A673 (cell line): ENCODE data around the gene HEXIM2. TPM values are rescaled to one million over a fixed set of nuclear protein-coding genes. Genes with fewer than 3 reads are reported as not detected.
"Not testable (repeated sequence)": the region's sequence is repeated elsewhere in the genome, so short reads cannot be mapped to it uniquely, and the experiment has no call there.

Experiments used
- BruUV-seq: library from RNA; stranded (reverse); fragments of 400-500 nt; replicated peaks from 2 replicates; lab custom pipeline; 2021; lab: Mats Ljungman, UMichigan
- CTCF ChIA-PET: fragments of 300-600 bp; sonication (Branson Sonifier 250); formaldehyde crosslinking; loops from one replicate; lab custom pipeline; 2022; ENCODE audit warnings: antibody characterized with exemption; lab: Charles Lee
- POLR2A ChIA-PET: fragments of 300-600 bp; sonication (Branson Sonifier 250); formaldehyde crosslinking; loops from one replicate; lab custom pipeline; 2022; ENCODE audit warnings: antibody characterized with exemption; ENCODE audit not compliant: low non-redundant PET; lab: Charles Lee
- DNase-seq: peaks from one replicate; pipeline ENCODE4 v3.0.0-alpha.2; 2015; ENCODE audit warnings: low spot score
- H3K27ac ChIP-seq: fragments of 200-600 bp; sonication (generic); 2 replicates; pipeline ENCODE4 v1.5.1; 2016; ENCODE audit warnings: mixed run types, low read depth, mild to moderate bottlenecking, mixed read lengths, antibody characterized with exemption, low read length; ENCODE audit not compliant: poor library complexity, severe bottlenecking
- H3K27me3 ChIP-seq: fragments of 200-600 bp; sonication (generic); replicated peaks from 2 replicates; pipeline ENCODE4 v1.6.1; 2017; ENCODE audit warnings: mixed run types, low read depth, mild to moderate bottlenecking, mixed read lengths, antibody characterized with exemption, low read length; ENCODE audit not compliant: insufficient read depth, poor library complexity
- H3K36me3 ChIP-seq: fragments of 200-600 bp; sonication (generic); 2 replicates; pipeline ENCODE4 v1.6.1; 2016; ENCODE audit warnings: mixed run types, mild to moderate bottlenecking, mixed read lengths, antibody characterized with exemption, low read length; ENCODE audit not compliant: insufficient read depth, poor library complexity, severe bottlenecking
- H3K4me1 ChIP-seq: fragments of 200-600 bp; sonication (generic); 2 replicates; pipeline ENCODE4 v1.6.1; 2017; ENCODE audit warnings: mixed run types, mild to moderate bottlenecking, mixed read lengths, antibody characterized with exemption, low read length; ENCODE audit not compliant: insufficient read depth, poor library complexity, severe bottlenecking
- H3K4me3 ChIP-seq: fragments of 200-600 bp; sonication (generic); 2 replicates; pipeline ENCODE4 v1.5.1; 2016; ENCODE audit warnings: low read depth, mixed run types, mild to moderate bottlenecking, mixed read lengths, low read length; ENCODE audit not compliant: poor library complexity, severe bottlenecking
- H3K9me3 ChIP-seq: fragments of 200-600 bp; sonication (generic); 2 replicates; pipeline ENCODE4 v1.6.1; 2016; ENCODE audit warnings: mixed run types, low read depth, mild to moderate bottlenecking, mixed read lengths, antibody characterized with exemption, low read length; ENCODE audit not compliant: poor library complexity, severe bottlenecking
- CTCF ChIP-seq: fragments of 300-800, 200-600 bp; sonication (generic); conservative IDR thresholded peaks from 2 replicates; pipeline ENCODE4 v1.5.1; 2017; ENCODE audit warnings: low read depth, mild to moderate bottlenecking, antibody characterized with exemption, low read length, moderate library complexity, mixed read lengths
- EZH2 ChIP-seq: fragments of 200-600 bp; sonication (generic); IDR thresholded peaks from 2 replicates; pipeline ENCODE4 v1.6.1; 2017; ENCODE audit warnings: borderline replicate concordance, low read depth, mild to moderate bottlenecking, mixed read lengths, antibody characterized with exemption, low read length; ENCODE audit not compliant: poor library complexity, severe bottlenecking
- intact Hi-C: fragments of 100-400 bp; cut with micrococcal nuclease; formaldehyde crosslinking; loops from one replicate; pipeline ENCODE4 v1.10.0; 2022; ENCODE audit not compliant: unreplicated experiment
- total RNA-seq: library from RNA; stranded (reverse); gene quantifications from 2 replicates; pipeline ENCODE4 v1.2.3, GENCODE V29; 2021

Gene HEXIM2
- total RNA-seq, 1 experiment from 2014 or later: 4.8 TPM

- H3K4me1 ChIP-seq: no peaks in the 10 kb centered on the region
- no peaks in the 10 kb centered on the region for H3K9me3 ChIP-seq
- no peaks in the 10 kb centered on the region for H3K27me3 ChIP-seq
- BruUV-seq: no TSS peak
- CTCF ChIA-PET: no interaction called here
- intact Hi-C loops: no loop called here
- no peaks in the 10 kb centered on the region for H3K36me3 ChIP-seq
- no peak for DNase-seq
- H3K4me3 ChIP-seq: no peak overlapping the region
- H3K27ac ChIP-seq: no peak overlapping the region
- POLR2A ChIA-PET: no interaction called here
- TF ChIP-seq CTCF: no peak
- TF ChIP-seq EZH2: no peak
Measured at GRCh38 chr17:45121055-45121454, 40.6 kb upstream of the HEXIM2 start.

GRCh38 chr17:45123076-45123770 is 38.5 kb upstream of the HEXIM2 start:
- ChIA-PET POLR2A (no interaction called here), CTCF (no interaction called here)
- intact Hi-C loops: no loop called here
- no TSS peak for BruUV-seq
- H3K27me3 ChIP-seq: no peaks in the 10 kb centered on the region
- no peak overlapping the region for H3K4me3 ChIP-seq
- no peaks in the 10 kb centered on the region for H3K4me1 ChIP-seq
- no peaks in the 10 kb centered on the region for H3K36me3 ChIP-seq
- DNase-seq: no peak
- TF ChIP-seq EZH2 (no peak), CTCF (no peak)
- H3K27ac ChIP-seq: no peak overlapping the region
- H3K9me3 ChIP-seq: no peaks in the 10 kb centered on the region

- no peaks in the 10 kb centered on the region for H3K9me3 ChIP-seq
- no peaks in the 10 kb centered on the region for H3K36me3 ChIP-seq
- H3K4me3 ChIP-seq: no peak overlapping the region
- H3K4me1 ChIP-seq: no peaks in the 10 kb centered on the region
- DNase-seq: peak; percentile 42
- ChIA-PET POLR2A (no interaction called here), CTCF (no interaction called here)
- BruUV-seq: no TSS peak
- no peak overlapping the region for H3K27ac ChIP-seq
- intact Hi-C loops: no loop called here
- H3K27me3 ChIP-seq: no peaks in the 10 kb centered on the region
- TF ChIP-seq CTCF: no peak
- TF ChIP-seq EZH2: no peak
Measured at GRCh38 chr17:45123930-45124796, 37.5 kb upstream of the HEXIM2 start.

- CTCF ChIA-PET, H3K27ac ChIP-seq, DNase-seq, POLR2A ChIA-PET, H3K4me1 ChIP-seq, intact Hi-C loops, H3K4me3 ChIP-seq, H3K9me3 ChIP-seq, H3K36me3 ChIP-seq, BruUV-seq, H3K27me3 ChIP-seq: not testable (repeated sequence)
Measured at GRCh38 chr17:45124797-45125122, 36.9 kb upstream of the HEXIM2 start.
